ENCODE measurements around the gene TDP1.

DNA sequence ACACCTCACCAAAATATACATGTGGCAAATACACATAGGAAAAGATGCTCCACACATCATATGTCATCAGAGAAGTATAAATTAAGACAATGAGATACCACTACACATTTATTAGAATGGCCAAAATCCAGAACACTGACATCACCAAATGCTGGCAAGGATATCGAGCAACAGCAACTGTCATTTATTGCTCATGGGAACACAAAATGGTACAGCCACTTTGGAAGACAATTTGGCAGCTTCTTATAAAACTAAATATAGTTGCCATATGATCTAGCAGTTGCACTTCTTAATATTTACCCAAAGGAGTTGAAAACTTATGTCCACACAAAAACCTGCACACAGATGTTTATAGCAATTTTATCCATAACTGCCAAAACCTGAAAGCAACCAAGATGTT, 99.1 kb downstream of the TDP1 start:
- TF ChIP-seq, protein P1, sequence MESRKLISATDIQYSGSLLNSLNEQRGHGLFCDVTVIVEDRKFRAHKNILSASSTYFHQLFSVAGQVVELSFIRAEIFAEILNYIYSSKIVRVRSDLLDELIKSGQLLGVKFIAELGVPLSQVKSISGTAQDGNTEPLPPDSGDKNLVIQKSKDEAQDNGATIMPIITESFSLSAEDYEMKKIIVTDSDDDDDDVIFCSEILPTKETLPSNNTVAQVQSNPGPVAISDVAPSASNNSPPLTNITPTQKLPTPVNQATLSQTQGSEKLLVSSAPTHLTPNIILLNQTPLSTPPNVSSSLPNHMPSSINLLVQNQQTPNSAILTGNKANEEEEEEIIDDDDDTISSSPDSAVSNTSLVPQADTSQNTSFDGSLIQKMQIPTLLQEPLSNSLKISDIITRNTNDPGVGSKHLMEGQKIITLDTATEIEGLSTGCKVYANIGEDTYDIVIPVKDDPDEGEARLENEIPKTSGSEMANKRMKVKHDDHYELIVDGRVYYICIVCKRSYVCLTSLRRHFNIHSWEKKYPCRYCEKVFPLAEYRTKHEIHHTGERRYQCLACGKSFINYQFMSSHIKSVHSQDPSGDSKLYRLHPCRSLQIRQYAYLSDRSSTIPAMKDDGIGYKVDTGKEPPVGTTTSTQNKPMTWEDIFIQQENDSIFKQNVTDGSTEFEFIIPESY (IDR thresholded peaks at IDR 0.05) = no peak
- no peak for TF ChIP-seq CTCF (IDR thresholded peaks at IDR 0.05; ENCODE audit: low read depth, low read length, missing input control)
- no peak for TF ChIP-seq ATF3 (IDR thresholded peaks at IDR 0.05)
- TF ChIP-seq RXRA (IDR thresholded peaks at IDR 0.05) = no peak
- TF ChIP-seq REST (IDR thresholded peaks at IDR 0.05) = no peak
- TF ChIP-seq RAD21 (IDR thresholded peaks at IDR 0.05) = no peak
- no peak for TF ChIP-seq YY1 (IDR thresholded peaks at IDR 0.05)
- no peak for TF ChIP-seq EGR1 (IDR thresholded peaks at IDR 0.05; ENCODE audit: low read depth in 2 of 2)
- TF ChIP-seq TAF1 (conservative IDR thresholded peaks at IDR 0.05) = no peak
